Measurements from ENCODE around the gene SEPTIN10.
"Not testable (repeated sequence)": the region's sequence is repeated elsewhere in the genome, so short reads cannot be mapped to it uniquely, and the experiment has no call there.

Gene SEPTIN10

GRCh38 chr2:109601783-109602182 lies 12.0 kb downstream of the SEPTIN10 start:
- DNase-seq (ENCODE audit: low spot score): no peak

GRCh38 chr2:109597283-109597682 lies 16.5 kb downstream of the SEPTIN10 start:
- no peak for DNase-seq (ENCODE audit: low spot score)

GRCh38 chr2:109595644-109596043 lies 18.1 kb downstream of the SEPTIN10 start:
- no peak for DNase-seq (ENCODE audit: low spot score)

- no peak for DNase-seq (ENCODE audit: low spot score)
These were observed 19.4 kb downstream of the SEPTIN10 start for GRCh38 chr2:109594246-109594885.

GRCh38 chr2:109592905-109593304 lies 20.9 kb downstream of the SEPTIN10 start:
- no peak for DNase-seq (ENCODE audit: low spot score)

- DNase-seq (ENCODE audit: low spot score): no peak
These were observed 22.6 kb downstream of the SEPTIN10 start for GRCh38 chr2:109591206-109591605.

GRCh38 chr2:109586687-109587086 lies 27.1 kb downstream of the SEPTIN10 start:
- DNase-seq (ENCODE audit: low spot score): no peak

GRCh38 chr2:109582928-109583895 lies 30.6 kb downstream of the SEPTIN10 start:
- no peak for DNase-seq (ENCODE audit: low spot score)

GRCh38 chr2:109577630-109578029 lies 36.1 kb downstream of the SEPTIN10 start:
- DNase-seq (ENCODE audit: low spot score): not testable (repeated sequence)

- no peak for DNase-seq (ENCODE audit: low spot score)
These were observed 38.4 kb downstream of the SEPTIN10 start for GRCh38 chr2:109575373-109575772.

- no peak for DNase-seq (ENCODE audit: low spot score)
These were observed 49.7 kb downstream of the SEPTIN10 start for GRCh38 chr2:109563980-109564550.

- DNase-seq (ENCODE audit: low spot score): no peak
These were observed 50.5 kb downstream of the SEPTIN10 start for GRCh38 chr2:109563288-109563687.

- DNase-seq (ENCODE audit: low spot score): no peak
These were observed 51.3 kb downstream of the SEPTIN10 start for GRCh38 chr2:109562421-109562820.

GRCh38 chr2:109560265-109560664 lies 53.5 kb downstream of the SEPTIN10 start:
- no peak for DNase-seq (ENCODE audit: low spot score)

- peak; percentile 10 for DNase-seq (ENCODE audit: low spot score)
These were observed 55.5 kb downstream of the SEPTIN10 start for GRCh38 chr2:109558076-109558882.

GRCh38 chr2:109557309-109557708 lies 56.5 kb downstream of the SEPTIN10 start:
- DNase-seq (ENCODE audit: low spot score): no peak

- DNase-seq (ENCODE audit: low spot score): no peak
These were observed 58.3 kb downstream of the SEPTIN10 start for GRCh38 chr2:109555346-109555900.

- DNase-seq (ENCODE audit: low spot score): no peak
These were observed 59.0 kb downstream of the SEPTIN10 start for GRCh38 chr2:109554758-109555157.

- no peak for DNase-seq (ENCODE audit: low spot score)
These were observed 64.7 kb downstream of the SEPTIN10 start for GRCh38 chr2:109549016-109549590.

GRCh38 chr2:109547280-109547679 lies 66.5 kb downstream of the SEPTIN10 start:
- no peak for DNase-seq (ENCODE audit: low spot score)
